ENCODE results near the gene NMD3. TPM values are rescaled to one million over a fixed set of nuclear protein-coding genes. Genes with fewer than 3 reads are reported as not detected.
"Not testable (repeated sequence)": the region's sequence is repeated elsewhere in the genome, so short reads cannot be mapped to it uniquely, and the experiment has no call there.

NMD3 gene
- total RNA-seq (10 to 100 TPM; 46.1 to 82.2 TPM), polyA plus RNA-seq (ENCODE audit: insufficient read length in 2 of 2) (10 to 100 TPM; 34.5 to 44.6 TPM)
- long read RNA-seq, donor 1, partial matches to known transcripts = 0 of 4 reads
- long read RNA-seq, donor 1, other reads (novel, unspliced or antisense) = 0 of 4 reads
- long read RNA-seq, donor 2, partial matches to known transcripts = 0 of 2 reads
- long read RNA-seq, donor 2, other reads (novel, unspliced or antisense) = 0 of 2 reads
- long read RNA-seq, donor 3, partial matches to known transcripts = 0 of 3 reads
- long read RNA-seq, donor 3, other reads (novel, unspliced or antisense) = 0 of 3 reads
- long read RNA-seq, donor 4, partial matches to known transcripts = 0 of 5 reads
- long read RNA-seq, donor 4, other reads (novel, unspliced or antisense) = 0 of 5 reads

GRCh38 chr3:161220850-161221753 is at the start of gene NMD3:
NMD3 (plus strand) TSS chr3:161221311; CDS start chr3:161222014, 703 bp downstream.
- Histone ChIP-seq H3K9me3 (ENCODE audit: control insufficient read depth, insufficient read depth, low read length) (no peaks in the 10 kb centered on the region), H3K27me3 (ENCODE audit: control insufficient read depth, insufficient read depth, low read length) (no peaks in the 10 kb centered on the region), H3K4me1 (ENCODE audit: control insufficient read depth, insufficient read depth, low read length) (no peaks in the 10 kb centered on the region), H3K36me3 (ENCODE audit: control insufficient read depth, insufficient read depth, low read length) (peaks cover 2% of the 10 kb centered on the region), H3K4me3 (ENCODE audit: low read depth, low read length) (peak within 1 kb of the TSS; percentile 86), H3K27ac (ENCODE audit: low read depth, low read length) (peak within 1 kb of the TSS; percentile 93)
- DNase-seq (ENCODE audit: low read depth in 4 of 6, low spot score in 6 of 6) = peak; percentile 89 to 99 (median 95)
- WGBS (ENCODE audit: insufficient coverage) = under 1% methylated on average over 69 of the region's 71 CpGs

GRCh38 chr3:161171639-161172552 is 49.2 kb upstream of the NMD3 start:
- no peak for DNase-seq (ENCODE audit: low read depth in 4 of 6, low spot score in 6 of 6)
- WGBS (ENCODE audit: insufficient coverage) = no CpG with 5 or more reads among the region's 2 CpGs
- Histone ChIP-seq H3K9me3 (ENCODE audit: control insufficient read depth, insufficient read depth, low read length) (no peaks in the 10 kb centered on the region), H3K27ac (ENCODE audit: low read depth, low read length) (no peak overlapping the region), H3K36me3 (ENCODE audit: control insufficient read depth, insufficient read depth, low read length) (no peaks in the 10 kb centered on the region), H3K4me1 (ENCODE audit: control insufficient read depth, insufficient read depth, low read length) (no peaks in the 10 kb centered on the region), H3K27me3 (ENCODE audit: control insufficient read depth, insufficient read depth, low read length) (no peaks in the 10 kb centered on the region), H3K4me3 (ENCODE audit: low read depth, low read length) (no peak overlapping the region)

GRCh38 chr3:161175506-161175905 is 45.6 kb upstream of the NMD3 start:
- no peak overlapping the region for H3K4me3 ChIP-seq (ENCODE audit: low read depth, low read length)
- H3K4me1 ChIP-seq (ENCODE audit: control insufficient read depth, insufficient read depth, low read length) = no peaks in the 10 kb centered on the region
- no peak for DNase-seq (ENCODE audit: low read depth in 4 of 6, low spot score in 6 of 6)
- 67% methylated on average over 1 of the region's 1 CpG for WGBS (ENCODE audit: insufficient coverage)
- H3K9me3 ChIP-seq (ENCODE audit: control insufficient read depth, insufficient read depth, low read length) = no peaks in the 10 kb centered on the region
- no peaks in the 10 kb centered on the region for H3K36me3 ChIP-seq (ENCODE audit: control insufficient read depth, insufficient read depth, low read length)
- no peak overlapping the region for H3K27ac ChIP-seq (ENCODE audit: low read depth, low read length)
- no peaks in the 10 kb centered on the region for H3K27me3 ChIP-seq (ENCODE audit: control insufficient read depth, insufficient read depth, low read length)

- Histone ChIP-seq H3K36me3 (ENCODE audit: control insufficient read depth, insufficient read depth, low read length) (no peaks in the 10 kb centered on the region), H3K27me3 (ENCODE audit: control insufficient read depth, insufficient read depth, low read length) (no peaks in the 10 kb centered on the region), H3K4me3 (ENCODE audit: low read depth, low read length) (no peak overlapping the region), H3K4me1 (ENCODE audit: control insufficient read depth, insufficient read depth, low read length) (no peaks in the 10 kb centered on the region), H3K9me3 (ENCODE audit: control insufficient read depth, insufficient read depth, low read length) (no peaks in the 10 kb centered on the region), H3K27ac (ENCODE audit: low read depth, low read length) (no peak overlapping the region)
- DNase-seq (ENCODE audit: low read depth in 4 of 6, low spot score in 6 of 6) = peak in 2 of 6 donors; percentile 27 to 33
- WGBS (ENCODE audit: insufficient coverage) = 36% methylated on average over 2 of the region's 3 CpGs
Observed at GRCh38 chr3:161177991-161178390, 43.1 kb upstream of the NMD3 start.

- not testable (repeated sequence) for H3K4me3 ChIP-seq (ENCODE audit: low read depth, low read length); H3K36me3 ChIP-seq (ENCODE audit: control insufficient read depth, insufficient read depth, low read length); H3K27me3 ChIP-seq (ENCODE audit: control insufficient read depth, insufficient read depth, low read length); H3K27ac ChIP-seq (ENCODE audit: low read depth, low read length); H3K4me1 ChIP-seq (ENCODE audit: control insufficient read depth, insufficient read depth, low read length); H3K9me3 ChIP-seq (ENCODE audit: control insufficient read depth, insufficient read depth, low read length); DNase-seq (ENCODE audit: low read depth in 4 of 6, low spot score in 6 of 6)
- WGBS (ENCODE audit: insufficient coverage) = 100% methylated on average over 1 of the region's 1 CpG
Observed at GRCh38 chr3:161181371-161181770, 39.7 kb upstream of the NMD3 start.

GRCh38 chr3:161187046-161187445 is 34.1 kb upstream of the NMD3 start:
- no peaks in the 10 kb centered on the region for H3K9me3 ChIP-seq (ENCODE audit: control insufficient read depth, insufficient read depth, low read length)
- no peak overlapping the region for H3K4me3 ChIP-seq (ENCODE audit: low read depth, low read length)
- no peaks in the 10 kb centered on the region for H3K4me1 ChIP-seq (ENCODE audit: control insufficient read depth, insufficient read depth, low read length)
- DNase-seq (ENCODE audit: low read depth in 4 of 6, low spot score in 6 of 6) = peak in 2 of 6 donors; percentile 10 to 60
- no CpG with 5 or more reads among the region's 2 CpGs for WGBS (ENCODE audit: insufficient coverage)
- H3K36me3 ChIP-seq (ENCODE audit: control insufficient read depth, insufficient read depth, low read length) = no peaks in the 10 kb centered on the region
- H3K27ac ChIP-seq (ENCODE audit: low read depth, low read length) = no peak overlapping the region
- no peaks in the 10 kb centered on the region for H3K27me3 ChIP-seq (ENCODE audit: control insufficient read depth, insufficient read depth, low read length)

- H3K36me3 ChIP-seq (ENCODE audit: control insufficient read depth, insufficient read depth, low read length) = no peaks in the 10 kb centered on the region
- H3K27ac ChIP-seq (ENCODE audit: low read depth, low read length) = no peak overlapping the region
- H3K4me3 ChIP-seq (ENCODE audit: low read depth, low read length) = no peak overlapping the region
- no peak for DNase-seq (ENCODE audit: low read depth in 4 of 6, low spot score in 6 of 6)
- WGBS (ENCODE audit: insufficient coverage) = 80% methylated on average over 3 of the region's 6 CpGs
- peaks cover 3% of the 10 kb centered on the region for H3K9me3 ChIP-seq (ENCODE audit: control insufficient read depth, insufficient read depth, low read length)
- H3K27me3 ChIP-seq (ENCODE audit: control insufficient read depth, insufficient read depth, low read length) = no peaks in the 10 kb centered on the region
- no peaks in the 10 kb centered on the region for H3K4me1 ChIP-seq (ENCODE audit: control insufficient read depth, insufficient read depth, low read length)
Observed at GRCh38 chr3:161197855-161198850, 23.0 kb upstream of the NMD3 start.

- no peaks in the 10 kb centered on the region for H3K27me3 ChIP-seq (ENCODE audit: control insufficient read depth, insufficient read depth, low read length)
- no peaks in the 10 kb centered on the region for H3K36me3 ChIP-seq (ENCODE audit: control insufficient read depth, insufficient read depth, low read length)
- H3K4me3 ChIP-seq (ENCODE audit: low read depth, low read length) = no peak overlapping the region
- DNase-seq (ENCODE audit: low read depth in 4 of 6, low spot score in 6 of 6) = no peak
- 100% methylated on average over 2 of the region's 3 CpGs for WGBS (ENCODE audit: insufficient coverage)
- H3K27ac ChIP-seq (ENCODE audit: low read depth, low read length) = no peak overlapping the region
- no peaks in the 10 kb centered on the region for H3K4me1 ChIP-seq (ENCODE audit: control insufficient read depth, insufficient read depth, low read length)
- peaks cover 3% of the 10 kb centered on the region for H3K9me3 ChIP-seq (ENCODE audit: control insufficient read depth, insufficient read depth, low read length)
Observed at GRCh38 chr3:161199926-161200325, 21.2 kb upstream of the NMD3 start.

Data from spinal cord (tissue), 10 donors.